H9 (cell line): ENCODE measurements around the gene ARID1A. TPM values are rescaled to one million over a fixed set of nuclear protein-coding genes. Genes with fewer than 3 reads are reported as not detected.

Experiments
- DNase-seq: peaks from one replicate; pipeline ENCODE4 v3.0.0-alpha.2; 2017
- H2AFZ ChIP-seq: one replicate; pipeline ENCODE4 v1.6.1; 2013; ENCODE audit warnings: mild to moderate bottlenecking, low read length, control low read depth, moderate library complexity
- H2AK5ac ChIP-seq: 2 replicates; pipeline ENCODE4 v1.6.1; 2013; ENCODE audit warnings: low read length, control low read depth, mixed read lengths; ENCODE audit not compliant: insufficient read length
- H2BK120ac ChIP-seq: one replicate; pipeline ENCODE4 v1.6.1; 2013; ENCODE audit warnings: low read depth, mild to moderate bottlenecking, low read length, control low read depth, inconsistent platforms; ENCODE audit not compliant: poor library complexity, severe bottlenecking
- H2BK12ac ChIP-seq: 2 replicates; pipeline ENCODE4 v1.6.1; 2013; ENCODE audit warnings: low read length, control low read depth, mixed read lengths, low read depth; ENCODE audit not compliant: insufficient read length
- H2BK15ac ChIP-seq: 2 replicates; pipeline ENCODE4 v1.6.1; 2013; ENCODE audit warnings: low read depth, low read length, control low read depth
- H2BK20ac ChIP-seq: one replicate; pipeline ENCODE4 v1.6.1; 2013; ENCODE audit warnings: low read depth, mild to moderate bottlenecking, low read length, control low read depth, inconsistent platforms; ENCODE audit not compliant: poor library complexity, severe bottlenecking
- H2BK5ac ChIP-seq: 2 replicates; pipeline ENCODE4 v1.6.1; 2013; ENCODE audit warnings: low read length, control low read depth, mixed read lengths; ENCODE audit not compliant: insufficient read length
- H3K14ac ChIP-seq: 2 replicates; pipeline ENCODE4 v1.6.1; 2013; ENCODE audit warnings: low read length, control low read depth; ENCODE audit not compliant: insufficient read depth
- H3K18ac ChIP-seq: 2 replicates; pipeline ENCODE4 v1.6.1; 2013; ENCODE audit warnings: low read depth, mild to moderate bottlenecking, mixed read lengths, low read length, control low read depth; ENCODE audit not compliant: insufficient read length
- H3K23ac ChIP-seq: 2 replicates; pipeline ENCODE4 v1.6.1; 2013; ENCODE audit warnings: low read length, control low read depth, mixed read lengths, low read depth; ENCODE audit not compliant: insufficient read length
- H3K23me2 ChIP-seq: 2 replicates; pipeline ENCODE4 v1.6.1; 2013; ENCODE audit warnings: low read depth, mild to moderate bottlenecking, mixed read lengths, low read length, control low read depth; ENCODE audit not compliant: insufficient read length, poor library complexity, severe bottlenecking
- H3K27ac ChIP-seq: 2 replicates; pipeline ENCODE4 v1.5.1; 2013; ENCODE audit warnings: low read length, control low read depth, mixed read lengths, low read depth; ENCODE audit not compliant: insufficient read length
- H3K27me3 ChIP-seq: 2 replicates; pipeline ENCODE4 v1.6.1; 2013; ENCODE audit warnings: low read length, control low read depth, inconsistent platforms; ENCODE audit not compliant: insufficient read depth
- H3K4ac ChIP-seq: 2 replicates; pipeline ENCODE4 v1.6.1; 2013; ENCODE audit warnings: low read depth, mild to moderate bottlenecking, control low read depth, inconsistent platforms, low read length, moderate library complexity
- H3K4me1 ChIP-seq: 2 replicates; pipeline ENCODE4 v1.6.1; 2013; ENCODE audit warnings: low read length, control low read depth, inconsistent platforms; ENCODE audit not compliant: insufficient read depth
- H3K4me2 ChIP-seq: 2 replicates; pipeline ENCODE4 v1.6.1; 2013; ENCODE audit warnings: low read length, control low read depth, mixed read lengths; ENCODE audit not compliant: insufficient read length, insufficient read depth
- H3K56ac ChIP-seq: 2 replicates; pipeline ENCODE4 v1.6.1; 2013; ENCODE audit warnings: low read depth, mild to moderate bottlenecking, mixed read lengths, low read length, control low read depth; ENCODE audit not compliant: insufficient read length
- H3K79me1 ChIP-seq: 2 replicates; pipeline ENCODE4 v1.6.1; 2013; ENCODE audit warnings: low read depth, mild to moderate bottlenecking, moderate library complexity, low read length, control low read depth, inconsistent platforms; ENCODE audit not compliant: insufficient read depth, poor library complexity, severe bottlenecking
- H3K79me2 ChIP-seq: 2 replicates; pipeline ENCODE4 v1.6.1; 2013; ENCODE audit warnings: low read length, control low read depth, inconsistent platforms; ENCODE audit not compliant: insufficient read depth
- H3K9ac ChIP-seq: 2 replicates; pipeline ENCODE4 v1.6.1; 2013; ENCODE audit warnings: low read length, control low read depth, mixed read lengths; ENCODE audit not compliant: insufficient read length; ENCODE audit errors: extremely low read depth
- H3K9me3 ChIP-seq: one replicate; pipeline ENCODE4 v1.6.1; 2013; ENCODE audit warnings: low read depth, low read length, inconsistent platforms; ENCODE audit not compliant: control insufficient read depth
- H3T11ph ChIP-seq: one replicate; pipeline ENCODE4 v1.6.1; 2013; ENCODE audit warnings: mild to moderate bottlenecking, low read length, control low read depth, inconsistent platforms
- H4K20me1 ChIP-seq: one replicate; pipeline ENCODE4 v1.6.1; 2013; ENCODE audit not compliant: control insufficient read depth, insufficient read length, insufficient read depth
- H4K5ac ChIP-seq: 2 replicates; pipeline ENCODE4 v1.6.1; 2013; ENCODE audit warnings: low read depth, mild to moderate bottlenecking, mixed read lengths, low read length, control low read depth; ENCODE audit not compliant: insufficient read length
- H4K8ac ChIP-seq: replicated peaks from 2 replicates; pipeline ENCODE4 v1.6.1; 2013; ENCODE audit warnings: low read length, control low read depth, mixed read lengths, low read depth; ENCODE audit not compliant: insufficient read length
- H4K91ac ChIP-seq: 2 replicates; pipeline ENCODE4 v1.6.1; 2013; ENCODE audit warnings: low read depth, mild to moderate bottlenecking, moderate library complexity, mixed read lengths, low read length, control low read depth; ENCODE audit not compliant: insufficient read length
- H3K27ac Mint-ChIP-seq, 3 experiments: 2 replicates in 2 of 3; 3 replicates in 1 of 3; pipeline ENCODE4 v1.8.0; 2020 to 2021; ENCODE audit warnings: mixed read lengths in 3 of 3, mild to moderate bottlenecking in 1 of 3, moderate library complexity in 1 of 3
- H3K27me3 Mint-ChIP-seq: 2 replicates; pipeline ENCODE4 v1.8.0; 2021; ENCODE audit warnings: low read depth, mild to moderate bottlenecking, moderate library complexity, mixed read lengths
- H3K36me3 Mint-ChIP-seq, 3 experiments: 2 replicates in 2 of 3; 3 replicates in 1 of 3; pipeline ENCODE4 v1.8.0; 2020 to 2021; ENCODE audit warnings: low read depth in 3 of 3, mixed read lengths in 3 of 3; ENCODE audit not compliant: insufficient read depth in 1 of 3
- H3K4me1 Mint-ChIP-seq, 2 experiments: 2 replicates each; pipeline ENCODE4 v1.8.0; 2020; ENCODE audit warnings: mixed read lengths in 2 of 2
- H3K4me3 Mint-ChIP-seq, 2 experiments: 2 replicates in 1 of 2; 3 replicates in 1 of 2; pipeline ENCODE4 v1.8.0; 2020 to 2021; ENCODE audit warnings: mild to moderate bottlenecking in 2 of 2, mixed read lengths in 2 of 2, moderate library complexity in 1 of 2
- H3K9me3 Mint-ChIP-seq, 2 experiments: 2 replicates in 1 of 2; 3 replicates in 1 of 2; pipeline ENCODE4 v1.8.0; 2020; ENCODE audit warnings: mild to moderate bottlenecking in 2 of 2, mixed read lengths in 2 of 2, moderate library complexity in 1 of 2
- WGBS: extraction: QIAGEN DNeasy Blood & Tissue Kit; methylation state at CpG from one replicate; pipeline ENCODE4 v1.1.7; 2013; ENCODE audit warnings: missing lambda C conversion rate, low lambda C conversion rate, mixed read lengths; ENCODE audit not compliant: insufficient read length; ENCODE audit errors: extremely low coverage; 5-methylcytosine and 5-hydroxymethylcytosine counted together
- total RNA-seq: library from RNA; stranded (reverse); gene quantifications from 2 replicates; pipeline ENCODE4 v1.2.1, GENCODE V29; 2021
- TF ChIP-seq, protein P1 (sequence below): fragments of 200-600 bp; sonication (generic); conservative IDR thresholded peaks from 3 replicates; pipeline ENCODE4 v1.8.0; 2021; ENCODE audit warnings: antibody characterized with exemption, mild to moderate bottlenecking

The ARID1A gene
- total RNA-seq, 1 experiment from 2014 or later, result 147 TPM

DNA sequence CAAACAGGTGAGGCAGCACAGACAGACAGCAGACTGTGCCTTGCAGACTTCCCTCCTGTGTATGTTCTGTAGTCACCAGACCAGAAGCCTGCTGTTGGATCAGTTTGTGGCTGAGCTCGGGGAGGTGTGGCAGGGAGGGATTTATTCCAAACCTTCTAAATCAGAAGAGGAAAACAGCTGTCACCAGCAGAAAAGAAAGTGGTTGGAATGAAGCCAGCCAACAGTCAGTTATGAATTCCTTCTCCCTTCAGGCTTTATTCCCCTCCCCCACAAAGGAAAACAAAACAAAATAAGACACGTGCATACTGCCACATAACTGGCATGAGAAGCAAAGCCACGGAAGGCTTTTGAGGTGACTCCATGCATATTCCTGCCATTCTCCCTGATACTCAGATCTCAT, 72.9 kb downstream of the ARID1A start:
- Histone ChIP-seq H3T11ph (no peak overlapping the region), H2BK20ac (no peak overlapping the region), H2BK120ac (no peak overlapping the region), H3K56ac (no peak overlapping the region), H4K5ac (no peak overlapping the region), H3K18ac (no peak overlapping the region), H4K20me1 (no peaks in the 10 kb centered on the region), H2AFZ (no peak overlapping the region), H3K27me3 (no peaks in the 10 kb centered on the region), H2AK5ac (no peak overlapping the region), H3K4me2 (no peak overlapping the region), H2BK12ac (no peak overlapping the region), H4K91ac (no peak overlapping the region), H3K23ac (no peak overlapping the region), H3K4ac (no peak overlapping the region), H4K8ac (no peak overlapping the region), H3K79me1 (no peaks in the 10 kb centered on the region), H2BK5ac (no peak overlapping the region), H3K23me2 (no peaks in the 10 kb centered on the region), H3K4me1 (no peaks in the 10 kb centered on the region), H3K9ac (no peak overlapping the region), H3K14ac (no peak overlapping the region), H3K9me3 (no peaks in the 10 kb centered on the region), H3K79me2 (no peaks in the 10 kb centered on the region), H2BK15ac (no peak overlapping the region), H3K27ac (no peak overlapping the region)
- peaks cover 0 to 4% of the 10 kb centered on the region in 2 experiments; a peak in 2 of 4 replicates for H3K4me1 Mint-ChIP-seq
- H3K9me3 Mint-ChIP-seq, result no peaks in the 10 kb centered on the region
- H3K27me3 Mint-ChIP-seq, result no peaks in the 10 kb centered on the region; the same call in 1 of the 2 replicates
- no peak overlapping the region for H3K4me3 Mint-ChIP-seq
- no peak for DNase-seq
- H3K27ac Mint-ChIP-seq, result no peak overlapping the region
- WGBS, result no CpG with 5 or more reads among the region's 3 CpGs
- TF ChIP-seq, protein P1, sequence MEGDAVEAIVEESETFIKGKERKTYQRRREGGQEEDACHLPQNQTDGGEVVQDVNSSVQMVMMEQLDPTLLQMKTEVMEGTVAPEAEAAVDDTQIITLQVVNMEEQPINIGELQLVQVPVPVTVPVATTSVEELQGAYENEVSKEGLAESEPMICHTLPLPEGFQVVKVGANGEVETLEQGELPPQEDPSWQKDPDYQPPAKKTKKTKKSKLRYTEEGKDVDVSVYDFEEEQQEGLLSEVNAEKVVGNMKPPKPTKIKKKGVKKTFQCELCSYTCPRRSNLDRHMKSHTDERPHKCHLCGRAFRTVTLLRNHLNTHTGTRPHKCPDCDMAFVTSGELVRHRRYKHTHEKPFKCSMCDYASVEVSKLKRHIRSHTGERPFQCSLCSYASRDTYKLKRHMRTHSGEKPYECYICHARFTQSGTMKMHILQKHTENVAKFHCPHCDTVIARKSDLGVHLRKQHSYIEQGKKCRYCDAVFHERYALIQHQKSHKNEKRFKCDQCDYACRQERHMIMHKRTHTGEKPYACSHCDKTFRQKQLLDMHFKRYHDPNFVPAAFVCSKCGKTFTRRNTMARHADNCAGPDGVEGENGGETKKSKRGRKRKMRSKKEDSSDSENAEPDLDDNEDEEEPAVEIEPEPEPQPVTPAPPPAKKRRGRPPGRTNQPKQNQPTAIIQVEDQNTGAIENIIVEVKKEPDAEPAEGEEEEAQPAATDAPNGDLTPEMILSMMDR, result no peak
- H3K36me3 Mint-ChIP-seq, result peaks cover 67 to 95% (median 89%) of the 10 kb centered on the region in 3 experiments; a peak in 6 of 7 replicates
